Neural cell (in vitro differentiated cells): ENCODE results near the gene PARVB. TPM values are rescaled to one million over a fixed set of nuclear protein-coding genes. Genes with fewer than 3 reads are reported as not detected.

Experiments
- H2AFZ ChIP-seq: fragments of 200-600, 300-800 bp; sonication (generic), shearing (Covaris generic); 2 replicates; pipeline ENCODE4 v1.6.0; 2014; ENCODE audit warnings: low read depth, mild to moderate bottlenecking, antibody characterized with exemption, low read length, moderate library complexity
- H3F3A ChIP-seq: fragments of 200-600 bp; shearing (Covaris generic); 2 replicates; pipeline ENCODE4 v1.6.1; 2016; ENCODE audit warnings: mild to moderate bottlenecking, moderate library complexity, mixed read lengths, antibody characterized with exemption, low read length; ENCODE audit not compliant: insufficient read depth, poor library complexity, severe bottlenecking
- H3K27ac ChIP-seq: fragments of 200-600, 300-800 bp; sonication (generic), shearing (Covaris generic); 2 replicates; pipeline ENCODE4 v1.5.1; 2014; ENCODE audit warnings: mild to moderate bottlenecking, low read length, moderate library complexity
- H3K27me3 ChIP-seq: fragments of 300-800, 200-600 bp; sonication (generic), shearing (Covaris generic); 2 replicates; pipeline ENCODE4 v1.6.0; 2014; ENCODE audit warnings: mild to moderate bottlenecking, low read depth, low read length, moderate library complexity; ENCODE audit not compliant: insufficient read depth
- H3K36me3 ChIP-seq: fragments of 300-800, 200-600 bp; sonication (generic), shearing (Covaris generic); 2 replicates; pipeline ENCODE4 v1.5.1; 2014; ENCODE audit warnings: mild to moderate bottlenecking, antibody characterized with exemption, low read length, moderate library complexity; ENCODE audit not compliant: insufficient read depth
- H3K4me2 ChIP-seq: fragments of 300-800, 200-600 bp; sonication (generic), shearing (Covaris generic); 2 replicates; pipeline ENCODE4 v1.6.0; 2014; ENCODE audit warnings: mild to moderate bottlenecking, low read length
- H3K4me3 ChIP-seq: fragments of 300-800, 200-600 bp; sonication (generic), shearing (Covaris generic); 2 replicates; pipeline ENCODE4 v1.5.1; 2014; ENCODE audit warnings: mild to moderate bottlenecking, low read length, moderate library complexity
- H3K79me2 ChIP-seq: fragments of 200-600 bp; shearing (Covaris generic); replicated peaks from 2 replicates; pipeline ENCODE4 v1.6.0; 2014; ENCODE audit warnings: mild to moderate bottlenecking, low read length, moderate library complexity; ENCODE audit not compliant: insufficient read depth
- H3K9ac ChIP-seq: fragments of 300-800, 200-600 bp; sonication (generic), shearing (Covaris generic); 2 replicates; pipeline ENCODE4 v1.6.1; 2016; ENCODE audit warnings: mild to moderate bottlenecking, low read length, mixed read lengths
- H3K9me2 ChIP-seq: fragments of 200-600 bp; shearing (Covaris generic); 2 replicates; pipeline ENCODE4 v1.6.1; 2016; ENCODE audit warnings: mild to moderate bottlenecking, low read length, mixed read lengths; ENCODE audit not compliant: insufficient read depth
- H3K9me3 ChIP-seq: fragments of 200-600, 300-800 bp; sonication (generic), shearing (Covaris generic); 2 replicates; pipeline ENCODE4 v1.6.1; 2016; ENCODE audit warnings: mild to moderate bottlenecking, mixed run types, low read length, moderate library complexity, mixed read lengths
- H4K20me1 ChIP-seq: fragments of 200-600 bp; shearing (Covaris generic); 2 replicates; pipeline ENCODE4 v1.6.1; 2016; ENCODE audit warnings: mild to moderate bottlenecking, mixed run types; ENCODE audit not compliant: insufficient read depth
- CTCF ChIP-seq: fragments of 450-650 bp; IDR thresholded peaks from 2 replicates; pipeline ENCODE4 v1.5.1; 2014; ENCODE audit warnings: antibody characterized with exemption, mild to moderate bottlenecking, moderate library complexity; ENCODE audit not compliant: poor library complexity, severe bottlenecking
- EP300 ChIP-seq: fragments of 450-650 bp; conservative IDR thresholded peaks from 2 replicates; pipeline ENCODE4 v1.6.1; 2014; ENCODE audit warnings: antibody characterized with exemption, mild to moderate bottlenecking, moderate library complexity; ENCODE audit not compliant: poor library complexity, severe bottlenecking
- EZH2 ChIP-seq: fragments of 200-600, 300-800 bp; shearing (Covaris generic), sonication (generic); IDR thresholded peaks from 2 replicates; pipeline ENCODE4 v1.6.1; 2014; ENCODE audit warnings: antibody characterized with exemption, low read length, borderline replicate concordance, mild to moderate bottlenecking; ENCODE audit not compliant: insufficient read depth, poor library complexity, severe bottlenecking
- MXI1 ChIP-seq: fragments of 450-650 bp; conservative IDR thresholded peaks from 2 replicates; pipeline ENCODE4 v1.6.1; 2014; ENCODE audit warnings: antibody characterized with exemption, mild to moderate bottlenecking; ENCODE audit not compliant: poor library complexity, severe bottlenecking
- POLR2AphosphoS5 ChIP-seq: IDR thresholded peaks from 2 replicates; pipeline ENCODE4 v1.6.1; 2012
- RAD21 ChIP-seq: fragments of 450-650 bp; conservative IDR thresholded peaks from 2 replicates; pipeline ENCODE4 v1.6.1; 2014; ENCODE audit warnings: antibody characterized with exemption, mild to moderate bottlenecking, moderate library complexity
- REST ChIP-seq: IDR thresholded peaks from 2 replicates; pipeline ENCODE4 v1.6.1; 2012; ENCODE audit warnings: borderline replicate concordance
- SMC3 ChIP-seq: fragments of 450-650 bp; conservative IDR thresholded peaks from 2 replicates; pipeline ENCODE4 v1.6.1; 2014; ENCODE audit warnings: antibody characterized with exemption, mild to moderate bottlenecking, moderate library complexity; ENCODE audit not compliant: poor library complexity
- TAF1 ChIP-seq: IDR thresholded peaks from 2 replicates; pipeline ENCODE4 v1.6.1; 2012; ENCODE audit warnings: low read depth
- polyA plus RNA-seq: library from polyadenylated mRNA; depleted of rRNA; stranded (reverse); fragments of >200 nt; gene quantifications from 2 replicates; pipeline ENCODE4 v1.2.3, GENCODE V29; 2014

PARVB gene
- polyA plus RNA-seq, 1 donor from 2014 or later = 1.2 TPM

- H3K27ac ChIP-seq = peak overlapping the region; percentile 72
- H3K9ac ChIP-seq = no peak overlapping the region
- no peak overlapping the region for H3K4me2 ChIP-seq
- no peaks in the 10 kb centered on the region for H3K9me2 ChIP-seq
- H3K27me3 ChIP-seq = no peaks in the 10 kb centered on the region
- no peaks in the 10 kb centered on the region for H3K36me3 ChIP-seq
- peaks cover 3% of the 10 kb centered on the region for H3F3A ChIP-seq
- H3K79me2 ChIP-seq = no peaks in the 10 kb centered on the region
- H4K20me1 ChIP-seq = no peaks in the 10 kb centered on the region
- peak overlapping the region; percentile 35 for H3K4me3 ChIP-seq
- no peak overlapping the region for H2AFZ ChIP-seq
- no peaks in the 10 kb centered on the region for H3K9me3 ChIP-seq
- TF ChIP-seq RAD21 = no peak
- no peak for TF ChIP-seq CTCF
- no peak for TF ChIP-seq MXI1
- no peak for TF ChIP-seq EP300
- TF ChIP-seq EZH2 = no peak
- TF ChIP-seq TAF1 = no peak
- TF ChIP-seq REST = no peak
- no peak for TF ChIP-seq SMC3
- no peak for TF ChIP-seq POLR2AphosphoS5
Measured at GRCh38 chr22:44003405-44004103, 20.5 kb upstream of the PARVB start.

GRCh38 chr22:44004104-44004460 lies 20.0 kb upstream of the PARVB start:
- Histone ChIP-seq H3K9me3 (no peaks in the 10 kb centered on the region), H3K9me2 (no peaks in the 10 kb centered on the region), H3K4me2 (no peak overlapping the region), H3K36me3 (no peaks in the 10 kb centered on the region), H3K27me3 (no peaks in the 10 kb centered on the region), H3K79me2 (no peaks in the 10 kb centered on the region), H3K9ac (no peak overlapping the region), H3F3A (peaks cover 3% of the 10 kb centered on the region), H3K27ac (no peak overlapping the region), H4K20me1 (no peaks in the 10 kb centered on the region), H3K4me3 (no peak overlapping the region), H2AFZ (no peak overlapping the region)
- TF ChIP-seq RAD21 (no peak), CTCF (no peak), SMC3 (no peak), TAF1 (no peak), EZH2 (no peak), EP300 (no peak), MXI1 (no peak), REST (no peak), POLR2AphosphoS5 (no peak)
